Superior temporal gyrus (tissue), 1 donor: ENCODE measurements around the gene DAPK2.
"Not testable (repeated sequence)": the region's sequence is repeated elsewhere in the genome, so short reads cannot be mapped to it uniquely, and the experiment has no call there.

Experiments
- DNase-seq: peaks from one replicate; pipeline ENCODE4 v3.0.0-alpha.2; 2016; ENCODE audit errors: extremely low spot score

DAPK2 gene

DNA sequence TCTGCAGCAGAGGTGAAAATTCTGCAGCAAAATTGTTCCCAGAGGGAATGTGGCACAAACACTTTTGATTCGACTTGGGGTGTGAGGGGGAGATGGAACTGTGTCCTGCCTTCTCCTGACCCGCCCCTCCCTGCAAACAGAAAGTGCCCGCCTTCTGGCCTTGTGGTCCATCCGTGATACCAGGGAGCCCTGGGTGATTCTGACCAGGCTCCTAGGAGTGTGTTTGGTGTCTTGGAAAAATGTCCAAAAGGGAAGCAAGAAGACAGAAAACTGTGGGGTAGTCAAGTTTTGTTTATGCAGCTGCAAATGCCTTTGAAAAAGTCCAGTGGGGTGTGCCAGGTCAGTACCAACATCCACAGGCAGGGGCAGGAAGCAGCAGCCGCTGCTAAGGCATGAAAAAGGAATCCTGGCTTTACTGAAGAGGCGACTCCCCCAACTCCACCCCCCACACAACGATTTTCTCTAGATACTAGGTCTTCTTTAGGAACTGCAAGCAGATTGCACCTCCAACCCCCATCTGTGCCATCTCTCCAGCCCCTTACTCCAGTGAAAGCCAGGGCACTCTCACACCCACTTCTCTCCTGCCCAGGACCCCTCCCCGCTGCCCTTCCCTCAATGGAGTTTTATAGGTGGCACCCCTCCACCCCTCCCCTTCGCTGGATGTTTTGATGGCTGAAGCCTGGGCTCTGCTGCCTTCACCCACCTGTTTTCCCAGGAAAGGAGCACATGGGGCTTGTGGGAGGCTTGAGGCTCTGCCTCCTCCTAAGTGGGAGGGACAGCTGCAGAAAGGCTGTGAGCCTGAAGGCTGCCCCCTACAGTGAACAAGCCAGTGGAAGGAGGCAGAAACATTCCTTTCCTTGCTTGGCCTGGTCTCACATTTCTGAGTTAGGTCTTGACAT, 130.2 kb downstream of the DAPK2 start:
- no peak for DNase-seq

DNA sequence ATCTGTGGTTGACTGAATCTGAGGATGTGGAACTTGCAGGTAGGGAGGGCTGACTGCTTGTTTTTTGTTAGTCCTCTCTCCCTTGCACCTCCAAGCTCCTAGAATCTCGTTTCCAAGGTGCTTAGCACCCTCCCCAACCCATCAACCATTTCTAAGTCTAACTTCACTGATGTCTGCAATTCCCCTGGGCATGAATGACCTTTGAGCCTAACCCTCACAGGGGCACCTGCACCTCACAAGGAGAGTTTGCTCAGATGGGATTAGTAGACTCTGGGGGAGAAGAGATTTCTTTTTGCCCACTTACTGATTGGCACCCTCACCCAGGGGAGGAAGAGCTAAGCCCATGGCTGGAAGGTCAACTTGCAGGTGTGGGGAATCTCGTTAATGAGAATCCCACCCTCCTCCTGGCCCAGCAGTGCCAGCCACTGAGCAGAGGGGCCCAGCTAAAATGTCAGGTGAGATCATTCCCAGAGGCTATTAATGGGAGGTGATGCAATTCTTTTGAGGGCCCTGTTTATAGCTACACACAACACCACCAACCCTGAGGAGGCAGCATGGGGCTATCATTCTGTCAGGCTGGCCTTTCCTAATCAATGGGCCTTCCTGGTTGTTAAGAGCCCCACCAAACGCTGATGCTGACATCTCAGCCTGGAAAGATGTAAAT, 130.9 kb downstream of the DAPK2 start:
- DNase-seq = no peak

DNA sequence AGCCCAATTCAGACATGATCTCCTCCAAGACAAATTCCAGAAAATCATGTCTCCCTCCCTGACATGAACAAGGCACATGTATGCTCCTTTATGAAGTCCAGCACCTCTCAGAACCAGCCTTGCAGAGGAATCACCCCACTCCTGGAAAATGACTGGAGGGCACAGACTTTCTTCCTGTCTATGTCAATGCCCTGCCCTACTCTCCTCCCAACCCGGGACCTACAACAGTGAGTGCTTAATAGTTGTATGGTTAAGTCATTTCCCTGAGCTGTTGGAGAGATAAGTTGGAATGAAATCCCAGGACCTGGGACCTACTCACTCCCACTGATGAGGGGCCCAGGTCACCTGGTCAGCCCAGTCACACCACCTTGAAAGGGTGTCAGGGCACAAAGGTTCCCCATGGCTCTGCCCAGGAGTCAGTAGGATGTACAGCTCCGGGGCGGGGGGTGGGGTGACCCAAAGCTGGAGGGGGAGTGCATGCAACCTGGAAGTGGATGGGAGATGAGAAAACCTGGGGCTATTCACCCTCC, 132.4 kb downstream of the DAPK2 start:
- no peak for DNase-seq

DNA sequence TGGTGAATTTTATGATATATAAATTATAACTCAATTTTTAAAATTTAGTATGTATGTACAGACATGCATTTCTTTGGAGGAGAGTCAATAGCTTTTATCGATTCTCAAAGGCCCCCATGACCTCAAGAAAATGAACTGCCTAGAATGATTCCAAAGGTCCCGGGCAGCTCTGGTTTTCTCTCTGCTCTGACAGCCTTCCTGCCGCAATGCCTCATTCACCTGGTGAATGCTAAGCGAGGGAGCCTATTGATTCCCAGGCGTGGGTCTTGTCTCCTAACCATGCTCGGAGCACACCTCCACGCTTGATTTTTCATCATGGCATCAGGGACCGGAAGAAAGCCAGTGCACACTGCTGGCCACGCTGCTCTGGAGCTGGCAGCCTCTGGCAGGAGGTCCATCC, 132.9 kb downstream of the DAPK2 start:
- DNase-seq = no peak

DNA sequence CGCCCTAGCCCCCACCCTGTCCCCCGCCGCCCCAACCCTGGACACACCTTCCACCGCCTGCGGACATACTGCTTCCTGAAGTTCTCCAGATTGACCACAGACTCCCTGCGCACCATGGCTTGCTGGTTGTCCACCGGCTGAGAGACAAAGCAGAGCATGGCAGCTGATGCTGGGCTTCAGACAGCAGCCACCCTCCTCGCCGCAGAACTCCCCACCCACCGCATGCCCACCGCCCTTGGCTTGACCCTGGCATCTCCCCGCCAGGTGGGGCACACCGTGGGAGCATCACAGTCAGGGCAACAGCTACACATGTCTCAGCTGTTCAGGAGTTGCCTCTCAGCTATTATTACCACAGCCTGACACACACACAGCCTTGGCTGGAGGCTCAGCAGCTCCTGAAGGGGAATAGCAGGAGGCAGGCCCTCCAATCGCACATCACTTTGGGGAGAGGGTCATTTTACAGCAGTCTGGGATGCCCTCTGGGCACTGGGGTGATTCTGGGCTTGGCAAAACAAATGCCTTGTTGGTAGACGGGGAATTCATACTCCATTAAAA, 134.1 kb downstream of the DAPK2 start:
- DNase-seq = no peak

DNA sequence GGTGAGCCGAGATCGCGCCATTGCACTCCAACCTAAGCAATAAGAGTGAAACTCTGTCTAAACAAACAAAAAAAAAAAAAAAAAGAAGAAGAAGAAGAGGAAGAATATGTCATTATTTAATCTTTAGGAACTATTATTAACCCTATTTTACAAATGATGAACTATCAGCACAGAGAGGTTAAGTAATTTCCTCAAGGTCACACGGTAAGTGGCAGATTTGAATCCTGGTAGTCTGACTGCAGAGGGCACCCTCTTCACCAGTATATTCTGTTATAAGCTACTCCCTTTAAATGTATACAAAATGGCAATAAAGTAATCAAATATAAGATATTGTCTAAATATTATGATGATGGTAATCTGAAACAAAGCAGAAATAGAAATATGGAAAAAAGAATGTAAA, 135.1 kb downstream of the DAPK2 start:
- DNase-seq = no peak

DNA sequence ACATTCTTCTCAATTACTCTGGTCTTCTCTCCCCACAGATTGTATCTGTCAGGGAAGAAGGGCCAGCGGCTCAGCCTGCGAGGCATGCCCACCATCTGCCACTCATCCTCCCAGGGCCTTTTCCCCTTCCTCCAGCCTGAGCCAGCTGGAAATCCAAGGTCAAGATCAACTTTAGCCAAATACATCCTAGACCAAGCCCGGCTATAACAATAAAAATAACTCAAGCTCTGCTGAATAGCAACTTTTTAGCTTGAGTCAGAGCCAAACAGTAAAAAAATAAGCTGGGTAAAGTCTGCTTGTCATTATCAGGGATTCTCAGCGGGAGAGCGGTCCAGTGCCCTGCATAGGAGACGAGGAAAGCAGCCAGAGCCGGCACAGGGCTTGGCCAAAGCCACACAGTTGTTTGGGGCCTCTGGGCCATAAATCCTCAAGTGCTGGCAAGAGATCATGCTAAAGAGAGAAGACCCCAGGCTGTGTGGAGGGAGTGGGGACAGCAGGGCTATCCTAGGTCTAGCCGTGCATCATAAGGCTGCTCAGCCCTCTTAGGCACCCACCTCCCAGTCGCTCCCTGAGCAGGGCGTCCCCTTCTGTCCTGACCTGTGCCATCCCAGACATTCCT, 136.4 kb downstream of the DAPK2 start:
- no peak for DNase-seq

DNA sequence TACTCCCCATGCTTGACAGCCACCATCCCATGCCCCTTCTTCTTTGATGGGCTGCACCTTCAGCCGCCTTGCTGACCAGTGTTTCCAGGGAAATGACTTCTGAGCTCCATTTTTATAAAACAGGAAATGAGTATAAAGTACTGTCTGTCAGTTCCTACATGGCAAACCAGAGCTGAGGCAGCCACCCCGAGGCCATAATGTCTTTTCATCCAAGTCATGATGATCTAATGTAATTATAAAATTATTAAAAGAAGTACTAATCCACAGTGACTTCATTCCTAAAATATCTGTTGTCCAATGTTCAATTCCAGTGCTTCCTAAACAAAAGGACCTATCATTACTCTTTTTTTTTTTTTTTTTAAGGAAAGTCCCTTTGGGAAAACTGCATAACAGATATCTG, 137.3 kb downstream of the DAPK2 start:
- DNase-seq = no peak

DNA sequence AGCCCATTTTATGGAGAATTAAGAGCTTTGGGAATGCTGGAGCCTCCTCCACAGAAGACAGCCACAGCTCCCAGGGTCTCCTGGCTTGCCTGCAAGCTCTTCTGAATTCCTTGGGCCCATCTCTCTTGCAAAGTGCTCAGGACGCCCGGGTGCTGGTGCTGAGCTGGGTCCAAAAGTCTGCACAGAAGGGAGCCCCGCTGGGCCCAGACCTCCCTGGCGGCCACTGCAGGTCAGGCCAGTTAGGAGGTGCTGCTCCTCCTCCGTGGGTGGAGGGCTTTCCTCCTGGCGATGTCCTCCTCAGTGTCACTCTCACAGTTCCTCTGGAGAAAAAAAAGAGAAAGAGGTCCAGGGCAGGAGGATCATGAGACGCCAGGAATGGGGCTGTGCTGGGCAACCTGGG, 138.0 kb downstream of the DAPK2 start:
- DNase-seq = no peak

DNA sequence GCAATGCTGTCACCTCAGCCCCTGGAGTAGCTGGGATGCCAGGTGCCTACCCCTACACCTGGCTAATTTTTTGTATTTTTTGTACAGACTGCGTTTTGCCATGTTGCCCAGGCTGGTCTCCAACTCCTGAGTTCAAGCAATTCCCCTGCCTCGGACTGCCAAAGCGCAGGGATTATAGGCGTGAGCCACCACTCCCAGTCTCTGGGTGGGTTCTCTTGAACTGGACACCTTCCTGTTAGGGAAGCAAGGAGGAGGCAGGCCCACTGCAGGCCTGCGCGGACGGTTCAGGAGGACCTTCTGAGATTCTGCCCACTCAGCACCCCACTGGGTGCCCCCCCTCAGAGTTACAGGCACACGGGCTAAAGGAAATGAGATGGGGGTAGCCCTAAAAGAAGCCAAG, 138.8 kb downstream of the DAPK2 start:
- no peak for DNase-seq

DNA sequence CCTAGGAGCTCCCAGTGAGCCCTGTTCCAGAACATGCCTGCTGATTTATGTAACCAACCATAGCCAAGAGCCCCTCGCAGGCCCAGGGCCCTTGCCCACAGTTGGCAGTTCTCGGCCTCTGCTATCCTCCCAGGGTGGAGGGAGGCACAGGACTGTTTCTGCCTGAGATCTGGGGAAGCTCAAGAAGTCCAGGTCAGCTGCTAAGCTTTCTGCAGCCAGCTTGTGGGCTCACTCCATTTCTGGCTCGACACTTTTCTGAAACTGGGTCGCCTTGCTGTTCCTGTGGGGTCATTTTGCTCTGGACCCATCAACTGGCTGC, 140.1 kb downstream of the DAPK2 start:
- no peak for DNase-seq

DNA sequence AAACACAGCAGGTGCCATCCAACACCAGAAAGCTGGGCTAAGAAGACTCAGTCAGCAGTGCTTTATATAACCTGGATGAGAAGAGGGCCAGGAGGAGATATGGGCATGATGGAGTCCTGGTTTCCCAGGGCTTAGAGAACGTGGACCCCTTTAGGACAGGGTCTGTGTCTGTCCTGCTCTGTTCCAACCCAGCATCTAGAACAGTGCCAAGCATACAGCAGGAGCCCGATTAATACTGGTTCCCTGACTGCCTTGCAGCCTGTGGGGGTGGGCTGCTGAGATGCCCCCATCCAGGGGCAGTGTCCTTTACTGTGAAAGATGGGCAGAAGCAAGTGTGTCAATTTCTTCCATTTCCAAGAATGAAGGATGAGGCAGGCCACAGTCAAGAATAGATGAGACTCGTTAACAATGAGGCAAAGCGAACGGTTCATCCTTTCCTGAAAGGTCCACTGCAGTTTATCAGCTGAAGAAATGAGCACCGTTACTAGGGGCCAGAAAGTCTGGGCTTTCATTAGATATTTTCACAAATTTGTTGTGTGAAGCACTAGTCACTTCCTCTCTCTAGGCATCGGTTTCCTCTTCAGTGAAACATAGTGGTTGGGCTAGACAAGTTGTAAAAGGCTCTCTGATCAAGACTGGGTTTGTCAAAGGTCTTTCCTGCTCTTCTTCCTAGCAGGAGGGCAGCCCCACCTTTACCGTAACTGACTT, 140.6 kb downstream of the DAPK2 start:
- no peak for DNase-seq

DNA sequence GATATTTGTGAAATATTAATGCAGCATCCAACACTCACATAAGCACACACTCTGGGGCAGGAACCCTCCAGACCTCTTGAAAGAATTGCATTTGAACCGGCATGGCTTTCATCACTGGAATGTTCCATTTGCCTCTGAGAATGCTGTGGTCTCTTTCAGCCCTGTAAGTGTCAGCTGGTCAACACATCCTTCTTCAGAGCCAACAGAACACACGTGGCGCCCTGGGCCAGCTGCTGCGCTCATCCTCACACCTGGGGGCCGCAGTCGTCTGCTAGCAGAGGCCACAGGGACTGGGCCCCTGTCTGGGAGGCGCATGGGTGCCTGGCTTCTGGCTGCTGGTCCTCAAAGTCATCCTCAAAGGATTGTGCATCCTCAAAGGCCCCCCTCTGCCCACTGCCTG, 141.2 kb downstream of the DAPK2 start:
- no peak for DNase-seq

DNA sequence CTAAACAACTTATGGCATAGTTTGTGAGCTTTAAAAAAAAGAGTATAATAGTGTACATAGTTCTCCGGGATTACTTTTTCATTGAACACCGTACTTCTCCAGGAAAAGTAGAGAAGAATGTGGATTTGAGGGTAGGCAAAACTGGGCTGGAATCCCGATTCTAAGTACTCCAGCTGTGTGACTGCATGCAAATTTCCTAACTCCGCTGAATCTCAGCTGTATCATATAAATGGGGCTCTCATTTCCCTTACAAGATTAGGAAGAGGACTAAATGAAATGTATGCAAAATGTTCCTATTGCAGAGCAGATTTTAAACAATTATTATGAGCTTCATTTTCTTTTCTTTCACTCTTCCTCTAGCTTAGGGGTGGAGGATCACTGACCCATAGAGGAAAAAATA, 142.2 kb downstream of the DAPK2 start:
- no peak for DNase-seq

DNA sequence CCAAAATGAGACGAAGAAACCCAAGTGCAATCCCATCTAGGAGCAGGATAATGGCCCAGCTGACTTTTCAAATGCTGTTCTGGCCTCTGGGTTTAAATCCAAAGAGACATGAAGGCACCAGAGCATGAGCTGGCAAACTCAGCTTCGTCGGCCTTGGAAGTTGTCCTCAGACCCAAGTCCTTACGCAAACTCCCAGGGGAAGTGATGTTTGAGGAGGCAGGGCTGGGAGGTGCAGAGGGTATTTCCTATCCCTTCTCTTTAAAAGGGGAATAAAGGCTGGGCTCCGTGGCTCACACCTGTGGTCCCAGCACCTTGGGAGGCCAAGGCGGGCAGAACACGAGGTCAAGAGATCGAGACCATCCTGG, 143.6 kb downstream of the DAPK2 start:
- DNase-seq = no peak

DNA sequence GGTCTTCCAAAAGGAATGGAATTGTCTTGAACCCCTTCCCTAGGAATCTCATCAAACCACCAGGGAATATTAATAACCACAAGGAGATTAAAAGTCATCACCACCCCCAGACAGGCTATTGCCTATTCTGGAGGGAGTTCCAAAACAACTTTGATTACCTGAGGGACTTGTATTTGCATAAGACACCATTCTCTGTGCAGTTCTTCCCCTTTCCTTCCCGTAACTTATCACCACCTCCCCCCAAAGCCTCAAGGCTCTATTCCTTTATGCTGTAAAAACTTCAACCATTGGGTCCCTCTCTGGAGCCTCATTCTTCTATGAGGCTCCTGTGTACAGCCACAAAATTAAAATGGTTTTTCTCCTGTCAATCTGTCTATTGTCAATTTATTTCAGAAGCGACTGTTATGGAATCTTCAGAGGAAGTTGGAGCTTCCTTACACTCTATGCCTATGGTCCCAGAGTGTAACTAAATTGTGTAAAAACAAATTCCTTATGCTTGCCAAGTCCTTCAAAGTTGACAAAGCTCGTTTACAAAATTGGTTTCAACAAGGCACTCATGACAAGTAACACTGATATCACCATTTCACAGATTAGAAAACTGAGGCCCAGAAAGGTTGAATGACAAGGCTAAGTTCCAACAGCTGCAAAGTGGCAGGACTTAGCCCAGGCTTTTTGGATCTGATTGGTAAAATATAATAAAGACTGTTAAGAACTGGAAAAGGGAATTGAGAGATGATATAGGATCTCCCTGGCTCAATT, 144.2 kb downstream of the DAPK2 start:
- no peak for DNase-seq

DNA sequence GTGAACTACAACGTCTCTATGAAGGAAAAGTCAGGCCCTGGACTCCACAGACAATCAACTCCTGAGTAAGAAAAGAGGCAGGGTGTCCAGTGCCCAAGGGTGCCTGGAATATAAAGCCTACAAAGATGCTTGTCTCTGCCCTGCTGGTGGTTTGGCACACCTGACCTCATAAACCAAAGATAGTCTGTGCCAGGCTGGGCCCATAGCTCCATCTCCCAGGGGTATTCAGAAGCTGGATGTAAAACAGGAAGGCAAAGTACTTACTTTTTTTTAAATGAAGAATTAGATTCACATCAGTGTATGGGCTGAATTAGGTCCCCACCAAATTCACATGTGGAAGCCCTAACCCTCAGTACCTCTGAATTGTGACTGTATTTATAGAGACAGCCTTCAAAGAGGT, 146.0 kb downstream of the DAPK2 start:
- DNase-seq = no peak

DNA sequence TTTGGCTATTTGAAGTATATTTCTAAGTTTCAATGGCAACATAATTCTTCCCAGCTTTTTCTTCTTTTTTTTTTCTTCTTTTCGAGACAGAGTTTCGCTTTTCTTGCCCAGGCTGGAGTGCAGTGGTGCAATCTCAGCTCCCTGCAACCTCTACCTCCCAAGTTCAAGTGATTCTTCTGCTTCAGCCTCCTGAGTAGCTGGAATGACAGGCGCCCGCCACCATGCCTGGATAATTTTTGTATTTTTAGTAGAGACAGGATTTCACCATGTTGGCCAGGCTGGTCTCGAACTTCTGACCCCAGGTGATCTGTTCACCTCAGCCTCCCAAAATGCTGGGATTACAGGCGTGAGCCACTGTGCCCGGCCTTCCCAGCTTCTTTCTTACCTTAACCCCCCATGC, 146.7 kb downstream of the DAPK2 start:
- DNase-seq = not testable (repeated sequence)

DNA sequence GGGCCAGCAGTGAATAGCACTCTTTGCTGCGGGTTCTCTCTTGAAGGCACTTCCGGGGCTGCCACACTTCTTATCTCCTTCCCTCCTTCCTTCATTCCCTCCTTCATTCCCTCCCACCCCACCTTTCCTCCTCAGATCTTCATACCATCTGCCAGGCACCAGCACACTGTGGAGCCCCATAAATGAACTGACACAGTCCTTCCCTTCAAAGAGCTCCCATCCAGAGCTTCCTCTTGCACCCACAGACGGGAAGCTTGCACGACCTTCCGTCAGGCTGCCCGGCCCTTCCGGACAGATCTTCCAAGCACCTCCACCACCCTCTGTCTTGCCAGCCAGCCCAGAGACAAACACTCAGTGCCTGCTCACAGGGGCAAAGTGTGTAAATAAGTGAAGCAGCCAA, 147.1 kb downstream of the DAPK2 start:
- no peak for DNase-seq

DNA sequence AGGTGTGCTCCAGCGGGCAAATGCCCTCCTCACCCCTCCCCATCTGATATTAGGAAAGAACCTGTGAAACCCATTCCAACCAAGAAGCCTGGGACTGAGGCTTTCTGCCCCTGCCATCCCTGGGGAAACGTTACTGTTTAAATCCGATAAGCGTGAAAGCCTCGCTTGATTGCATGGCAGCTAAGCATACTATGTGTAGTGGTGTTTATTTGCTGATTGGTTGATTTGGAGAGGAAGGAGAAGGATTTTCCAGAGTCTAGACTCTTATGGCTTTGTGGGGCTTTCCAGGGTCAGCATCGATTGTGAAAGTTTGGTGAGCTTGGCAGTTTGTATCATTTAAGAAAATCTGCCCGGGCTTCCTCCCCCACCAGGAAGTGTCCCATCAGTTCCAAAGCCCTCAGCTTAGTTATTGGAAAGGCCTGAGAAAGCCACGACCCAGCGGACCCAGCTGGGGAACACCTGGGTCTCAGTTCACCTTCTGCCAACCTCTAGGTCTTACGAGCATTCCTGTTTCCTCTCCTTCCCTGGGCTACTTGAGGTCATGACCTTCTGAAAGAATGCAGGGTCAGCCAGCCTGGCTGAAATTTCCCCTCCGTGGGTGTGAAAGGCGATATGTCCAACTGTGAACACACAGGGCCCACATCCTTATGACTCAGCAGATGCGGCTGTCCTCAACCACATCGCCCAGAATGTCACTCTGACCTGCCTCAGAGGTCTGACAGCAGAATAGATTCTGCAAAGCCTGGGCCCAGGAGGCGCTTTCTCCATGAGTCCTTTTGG, 149.8 kb downstream of the DAPK2 start:
- no peak for DNase-seq
